ENCODE measurements around the gene HOXB5.

Gene HOXB5

GRCh38 chr17:48569674-48570324 lies 23.8 kb downstream of the HOXB5 start (continued):
- TF ChIP-seq PATZ1 (tag by site-specific recombination; IDR thresholded peaks at IDR 0.05) (no peak), ZNF341 (tag by site-specific recombination; IDR thresholded peaks at IDR 0.05; ENCODE audit: low read depth) (no peak), SP2 (tag by site-specific recombination; IDR thresholded peaks at IDR 0.05) (no peak), PRDM1 (tag by site-specific recombination; IDR thresholded peaks at IDR 0.05) (no peak)

DNA sequence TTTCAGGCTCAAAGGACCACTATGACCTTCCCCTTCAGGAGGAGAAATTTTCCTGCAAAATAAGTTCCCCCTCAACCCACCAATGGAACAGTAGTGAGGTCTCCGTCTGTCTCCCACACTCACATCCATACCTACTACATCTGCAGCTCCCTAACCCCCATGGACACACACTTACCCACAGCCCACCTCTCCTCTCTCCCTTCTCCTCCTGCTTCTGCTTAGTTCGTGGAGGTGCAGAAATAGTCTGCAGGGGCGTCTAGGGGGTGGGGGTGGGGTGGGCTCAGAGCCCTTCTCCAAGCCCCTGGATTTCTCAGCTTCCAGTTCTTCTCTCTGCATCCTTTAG lies 24.4 kb downstream of the HOXB5 start:
- Histone ChIP-seq H3K27ac (ENCODE audit: extremely low read depth, low read depth, low read length) (peak overlapping the region; percentile 57), H3K4me1 (ENCODE audit: control insufficient read depth, insufficient read depth, low read length) (peaks cover 95% of the 10 kb centered on the region), H3K9me3 (ENCODE audit: control insufficient read depth, insufficient read depth, low read depth, low read length) (no peaks in the 10 kb centered on the region), H3K36me3 (ENCODE audit: control insufficient read depth in 2 of 2, insufficient read depth in 1 of 2, low read length in 2 of 2) (peaks cover 8 to 58% of the 10 kb centered on the region in 2 experiments), H3K4me3 (ENCODE audit: low read depth, low read length) (no peak overlapping the region)
- ChIA-PET POLR2A (no interaction called here), CTCF (interaction anchor here (0.6 to 0.8 kb wide), 2 partner anchors 10 to 303 kb away, joined by 3 read pairs; no protein-coding TSS in a partner anchor)
- TF ChIP-seq HOXD13 (CRISPR knock-in tag; IDR thresholded peaks at IDR 0.05; ENCODE audit: borderline replicate concordance): no peak
- no peak for TF ChIP-seq ZNF112 (tag by site-specific recombination; IDR thresholded peaks at IDR 0.05)
- TF ChIP-seq ZSCAN16 (tag by site-specific recombination; IDR thresholded peaks at IDR 0.05): no peak
- TF ChIP-seq ZBTB8A (tag by site-specific recombination; IDR thresholded peaks at IDR 0.05): no peak
- 0 out of 2 replicates have a peak, but pooled peaks have one; percentile 8 for TF ChIP-seq ZNF76 (tag by site-specific recombination; IDR thresholded peaks at IDR 0.05; ENCODE audit: borderline replicate concordance, low read depth)
- no peak for TF ChIP-seq ZNF311 (tag by site-specific recombination; IDR thresholded peaks at IDR 0.05; ENCODE audit: borderline replicate concordance)
- no peak for TF ChIP-seq ZNF138 (tag by site-specific recombination; IDR thresholded peaks at IDR 0.05; ENCODE audit: borderline replicate concordance)
- peak; percentile 25; the same call in 1 of the 2 replicates for TF ChIP-seq GLIS2 (tag by site-specific recombination; IDR thresholded peaks at IDR 0.05)
- peak; percentile 27; the same call in 1 of the 2 replicates for TF ChIP-seq ZFHX2 (tag by site-specific recombination; conservative IDR thresholded peaks at IDR 0.05)
- TF ChIP-seq WT1 (tag by site-specific recombination; IDR thresholded peaks at IDR 0.05): 0 out of 2 replicates have a peak, but pooled peaks have one; percentile 2
- TF ChIP-seq HOXC10 (CRISPR knock-in tag; IDR thresholded peaks at IDR 0.05): no peak
- no peak for TF ChIP-seq ZNF510 (tag by site-specific recombination; IDR thresholded peaks at IDR 0.05; ENCODE audit: insufficient replicate concordance)
- TF ChIP-seq EGR2 (tag by site-specific recombination; IDR thresholded peaks at IDR 0.05; ENCODE audit: low read depth): peak; percentile 51

DNA sequence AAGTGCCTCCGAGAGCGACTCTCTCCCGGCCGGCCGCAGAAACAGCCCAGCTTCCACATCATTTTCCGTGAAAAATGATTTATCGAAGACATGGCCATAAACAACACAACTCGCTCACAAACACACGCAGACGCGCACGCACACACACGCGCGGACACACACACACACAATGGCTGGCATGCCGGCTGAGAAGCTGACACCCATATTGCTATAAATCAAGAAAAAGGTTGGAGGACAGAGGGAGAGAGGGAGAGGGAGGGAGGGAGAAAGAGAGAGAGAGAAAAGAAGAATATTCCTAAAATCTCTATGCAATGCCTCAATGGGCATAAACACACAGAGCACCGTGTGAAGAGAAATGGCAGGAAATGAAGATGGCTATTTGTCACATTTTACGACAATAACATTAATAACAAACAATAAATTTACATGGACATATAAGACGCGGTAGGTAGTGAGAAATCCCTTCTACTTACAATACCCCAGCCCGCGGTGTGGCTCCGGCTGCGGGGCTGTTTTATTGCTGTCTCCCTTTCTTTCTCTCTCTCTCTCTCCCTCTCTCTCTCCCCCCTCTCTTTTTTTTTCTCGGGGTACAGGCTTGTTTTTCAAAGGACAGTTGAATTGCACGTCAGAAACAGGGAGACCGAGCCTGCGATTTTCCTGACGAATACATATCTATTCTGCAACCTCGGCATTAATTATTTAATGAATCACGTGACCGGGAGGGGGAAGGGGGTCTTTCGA lies 24.9 kb downstream of the HOXB5 start:
- Histone ChIP-seq H3K9me3 (ENCODE audit: control insufficient read depth, insufficient read depth, low read depth, low read length) (no peaks in the 10 kb centered on the region), H3K27ac (ENCODE audit: extremely low read depth, low read depth, low read length) (peak overlapping the region; percentile 57), H3K36me3 (ENCODE audit: control insufficient read depth in 2 of 2, insufficient read depth in 1 of 2, low read length in 2 of 2) (peaks cover 8 to 58% of the 10 kb centered on the region in 2 experiments), H3K4me3 (ENCODE audit: low read depth, low read length) (no peak overlapping the region), H3K4me1 (ENCODE audit: control insufficient read depth, insufficient read depth, low read length) (peaks cover 92% of the 10 kb centered on the region)
- ChIA-PET POLR2A (no interaction called here), CTCF (interaction anchor here (0.6 to 1.5 kb wide), 3 partner anchors 11 to 302 kb away, joined by 3 to 5 read pairs (median 3); no protein-coding TSS in a partner anchor)
- TF ChIP-seq ZNF654 (tag by site-specific recombination; IDR thresholded peaks at IDR 0.05; ENCODE audit: low read depth) (no peak), ZNF18 (tag by site-specific recombination; IDR thresholded peaks at IDR 0.05) (0 out of 2 replicates have a peak, but pooled peaks have one; percentile 38), ZNF37A (tag by site-specific recombination; IDR thresholded peaks at IDR 0.05) (no peak), ZNF707 (tag by site-specific recombination; IDR thresholded peaks at IDR 0.05) (no peak), SALL2 (tag by site-specific recombination; IDR thresholded peaks at IDR 0.05; ENCODE audit: borderline replicate concordance) (no peak), ZNF169 (tag by site-specific recombination; IDR thresholded peaks at IDR 0.05) (no peak), HOXC10 (CRISPR knock-in tag; IDR thresholded peaks at IDR 0.05) (no peak), KLF7 (tag by site-specific recombination; IDR thresholded peaks at IDR 0.05; ENCODE audit: borderline replicate concordance) (no peak; the same call in 1 of the 2 replicates), YY1 (tag by site-specific recombination; IDR thresholded peaks at IDR 0.05) (peak; percentile 81; the same call in 1 of the 2 replicates), SCRT1 (tag by site-specific recombination; IDR thresholded peaks at IDR 0.05; ENCODE audit: borderline replicate concordance) (no peak)
- TF ChIP-seq, protein P1, sequence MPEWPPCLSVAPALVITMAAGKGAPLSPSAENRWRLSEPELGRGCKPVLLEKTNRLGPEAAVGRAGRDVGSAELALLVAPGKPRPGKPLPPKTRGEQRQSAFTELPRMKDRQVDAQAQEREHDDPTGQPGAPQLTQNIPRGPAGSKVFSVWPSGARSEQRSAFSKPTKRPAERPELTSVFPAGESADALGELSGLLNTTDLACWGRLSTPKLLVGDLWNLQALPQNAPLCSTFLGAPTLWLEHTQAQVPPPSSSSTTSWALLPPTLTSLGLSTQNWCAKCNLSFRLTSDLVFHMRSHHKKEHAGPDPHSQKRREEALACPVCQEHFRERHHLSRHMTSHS (tag by site-specific recombination; IDR thresholded peaks at IDR 0.05): peak; percentile 27; the same call in 1 of the 2 replicates
- TF ChIP-seq, protein P2, sequence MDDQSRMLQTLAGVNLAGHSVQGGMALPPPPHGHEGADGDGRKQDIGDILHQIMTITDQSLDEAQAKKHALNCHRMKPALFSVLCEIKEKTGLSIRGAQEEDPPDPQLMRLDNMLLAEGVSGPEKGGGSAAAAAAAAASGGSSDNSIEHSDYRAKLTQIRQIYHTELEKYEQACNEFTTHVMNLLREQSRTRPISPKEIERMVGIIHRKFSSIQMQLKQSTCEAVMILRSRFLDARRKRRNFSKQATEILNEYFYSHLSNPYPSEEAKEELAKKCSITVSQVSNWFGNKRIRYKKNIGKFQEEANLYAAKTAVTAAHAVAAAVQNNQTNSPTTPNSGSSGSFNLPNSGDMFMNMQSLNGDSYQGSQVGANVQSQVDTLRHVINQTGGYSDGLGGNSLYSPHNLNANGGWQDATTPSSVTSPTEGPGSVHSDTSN (CRISPR knock-in tag; IDR thresholded peaks at IDR 0.05): no peak
